Neural crest cell (in vitro differentiated cells): ENCODE measurements around the gene LAP3. TPM values are rescaled to one million over a fixed set of nuclear protein-coding genes. Genes with fewer than 3 reads are reported as not detected.
A peak's percentile ranks its signal among the peaks of the same experiment; 100 is the strongest.

Experiments used
- DNase-seq: peaks from one replicate; pipeline ENCODE4 v3.0.0; 2021; ENCODE audit warnings: low read depth, mixed read lengths, low spot score
- H3K27ac Mint-ChIP-seq: one replicate; pipeline ENCODE4 v1.8.0; 2021; ENCODE audit warnings: mild to moderate bottlenecking, mixed read lengths; ENCODE audit not compliant: unreplicated experiment
- H3K27me3 Mint-ChIP-seq: 2 replicates; pipeline ENCODE4 v1.8.0; 2021; ENCODE audit warnings: low read depth, mild to moderate bottlenecking, mixed read lengths
- H3K36me3 Mint-ChIP-seq: 2 replicates; pipeline ENCODE4 v1.8.0; 2021; ENCODE audit warnings: low read depth, mild to moderate bottlenecking, mixed read lengths
- H3K4me1 Mint-ChIP-seq: 2 replicates; pipeline ENCODE4 v1.8.0; 2021; ENCODE audit warnings: mixed read lengths
- H3K4me3 Mint-ChIP-seq: one replicate; pipeline ENCODE4 v1.8.0; 2021; ENCODE audit warnings: mild to moderate bottlenecking, mixed read lengths
- H3K9me3 Mint-ChIP-seq: 2 replicates; pipeline ENCODE4 v1.8.0; 2021; ENCODE audit warnings: mixed read lengths
- CTCF ChIP-seq: fragments of 200-600 bp; sonication (generic); conservative IDR thresholded peaks from 2 replicates; pipeline ENCODE4 v1.5.0; 2021; ENCODE audit warnings: antibody characterized with exemption, mild to moderate bottlenecking
- long read RNA-seq: library from polyadenylated mRNA; unstranded; transcript quantifications from one replicate; pipeline ENCODE4 v2.0.0, GENCODE V29; 2020
- total RNA-seq: library from RNA; stranded (reverse); gene quantifications from 2 replicates; pipeline ENCODE4 v1.2.1, GENCODE V29; 2021

LAP3 gene
- 46.7 and 49.0 TPM in 2 replicates for total RNA-seq
- long read RNA-seq, transcript LAP3-201 (13 exons, 2,213 nt) = major isoform, 272 of 285 reads
- long read RNA-seq, partial matches to known transcripts = 6 of 285 reads
- long read RNA-seq, other reads (novel, unspliced or antisense) = 6 of 285 reads

- no peak for TF ChIP-seq CTCF
- peak; percentile 99 for DNase-seq
- peak within 1 kb of the TSS; percentile 97 for H3K27ac Mint-ChIP-seq
- H3K4me3 Mint-ChIP-seq = peak within 1 kb of the TSS; percentile 94
- H3K27me3 Mint-ChIP-seq = no peaks in the 10 kb centered on the region
- peaks cover 23% of the 10 kb centered on the region for H3K4me1 Mint-ChIP-seq
- H3K36me3 Mint-ChIP-seq = no peaks in the 10 kb centered on the region
- H3K9me3 Mint-ChIP-seq = no peaks in the 10 kb centered on the region
Measured at GRCh38 chr4:17576932-17577664, at the start of gene LAP3. Gene LAP3 (plus strand): TSS chr4:17577198. CDS start chr4:17577466, 268 bp downstream.

GRCh38 chr4:17528551-17529165 is 48.3 kb upstream of the LAP3 start:
- peaks cover 10% of the 10 kb centered on the region for H3K27me3 Mint-ChIP-seq
- no peak for TF ChIP-seq CTCF
- peaks cover 4% of the 10 kb centered on the region for H3K4me1 Mint-ChIP-seq
- no peaks in the 10 kb centered on the region for H3K36me3 Mint-ChIP-seq
- H3K27ac Mint-ChIP-seq = no peak overlapping the region
- no peak overlapping the region for H3K4me3 Mint-ChIP-seq
- H3K9me3 Mint-ChIP-seq = no peaks in the 10 kb centered on the region
- DNase-seq = no peak

- no peak overlapping the region for H3K4me3 Mint-ChIP-seq
- H3K9me3 Mint-ChIP-seq = peaks cover 4% of the 10 kb centered on the region
- H3K4me1 Mint-ChIP-seq = peaks cover 4% of the 10 kb centered on the region
- peaks cover 6% of the 10 kb centered on the region for H3K27me3 Mint-ChIP-seq
- DNase-seq = no peak
- H3K27ac Mint-ChIP-seq = no peak overlapping the region
- TF ChIP-seq CTCF = no peak
- no peaks in the 10 kb centered on the region for H3K36me3 Mint-ChIP-seq
Measured at GRCh38 chr4:17531538-17532285, 45.3 kb upstream of the LAP3 start.

GRCh38 chr4:17534705-17535104 is 42.3 kb upstream of the LAP3 start:
- Mint-ChIP-seq H3K4me1 (no peaks in the 10 kb centered on the region), H3K36me3 (no peaks in the 10 kb centered on the region), H3K9me3 (peaks cover 4% of the 10 kb centered on the region), H3K27me3 (no peaks in the 10 kb centered on the region), H3K4me3 (no peak overlapping the region), H3K27ac (no peak overlapping the region)
- DNase-seq = no peak
- no peak for TF ChIP-seq CTCF

- no peaks in the 10 kb centered on the region for H3K36me3 Mint-ChIP-seq
- no peak overlapping the region for H3K4me3 Mint-ChIP-seq
- H3K4me1 Mint-ChIP-seq = no peaks in the 10 kb centered on the region
- TF ChIP-seq CTCF = no peak
- no peak for DNase-seq
- peaks cover 4% of the 10 kb centered on the region for H3K9me3 Mint-ChIP-seq
- no peaks in the 10 kb centered on the region for H3K27me3 Mint-ChIP-seq
- H3K27ac Mint-ChIP-seq = no peak overlapping the region
Measured at GRCh38 chr4:17535242-17535641, 41.8 kb upstream of the LAP3 start.
